Natural killer cell (primary cell): ENCODE measurements around the gene IQGAP3. TPM values are rescaled to one million over a fixed set of nuclear protein-coding genes. Genes with fewer than 3 reads are reported as not detected.

Experiments
- ATAC-seq, 3 donors: fragments of 150-1000 bp in 2 of 3; fragments of 200-7000 bp in 1 of 3; cut with Tn5 transposase; 1 replicate in 1 of 3; 2 replicates in 2 of 3; pipeline ENCODE4 v1.10.0; 2021; ENCODE audit warnings: mild to moderate bottlenecking in 2 of 3, moderate library complexity in 2 of 3
- DNase-seq, 2 donors: peaks; one replicate each; pipeline versions ENCODE4 v3.0.0 to v3.0.0-alpha.2; 2013 to 2021; ENCODE audit warnings: mixed read lengths in 1 of 2
- H3K27ac ChIP-seq: one replicate; pipeline ENCODE4 v1.5.1; 2013; ENCODE audit warnings: mild to moderate bottlenecking, low read length
- H3K27me3 ChIP-seq: one replicate; pipeline ENCODE4 v1.6.1; 2013; ENCODE audit warnings: low read length; ENCODE audit not compliant: control insufficient read depth, insufficient read depth
- H3K36me3 ChIP-seq: one replicate; pipeline ENCODE4 v1.6.1; 2013; ENCODE audit warnings: low read length; ENCODE audit not compliant: control insufficient read depth, insufficient read depth
- H3K4me1 ChIP-seq: one replicate; pipeline ENCODE4 v1.6.1; 2013; ENCODE audit warnings: low read length; ENCODE audit not compliant: control insufficient read depth, insufficient read depth
- H3K4me3 ChIP-seq: one replicate; pipeline ENCODE4 v1.5.1; 2013; ENCODE audit warnings: low read length
- H3K9me3 ChIP-seq: one replicate; pipeline ENCODE4 v1.6.1; 2013; ENCODE audit warnings: low read length; ENCODE audit not compliant: control insufficient read depth, insufficient read depth
- H3K27ac Mint-ChIP-seq, 2 donors: one replicate each; pipeline ENCODE4 v1.8.0; 2022; ENCODE audit warnings: mild to moderate bottlenecking in 2 of 2, mixed read lengths in 2 of 2, moderate library complexity in 1 of 2
- H3K27me3 Mint-ChIP-seq, 2 donors: one replicate each; pipeline ENCODE4 v1.8.0; 2022; ENCODE audit warnings: low read depth in 2 of 2, mixed read lengths in 2 of 2
- H3K36me3 Mint-ChIP-seq: one replicate; pipeline ENCODE4 v1.8.0; 2022; ENCODE audit warnings: mixed read lengths
- H3K4me1 Mint-ChIP-seq, 2 donors: one replicate each; pipeline ENCODE4 v1.8.0; 2022; ENCODE audit warnings: mixed read lengths in 2 of 2
- H3K4me3 Mint-ChIP-seq: one replicate; pipeline ENCODE4 v1.8.0; 2022; ENCODE audit warnings: mild to moderate bottlenecking, moderate library complexity, mixed read lengths
- H3K9me3 Mint-ChIP-seq, 2 donors: one replicate each; pipeline ENCODE4 v1.8.0; 2022; ENCODE audit warnings: mixed read lengths in 2 of 2
- CTCF ChIP-seq: fragments of 200-600 bp; IDR thresholded peaks from one replicate; pipeline ENCODE4 v1.8.0; 2022; ENCODE audit warnings: antibody characterized with exemption
- WGBS: methylation state at CpG from one replicate; pipeline ENCODE4 v1.1.7; 2013; ENCODE audit warnings: missing lambda C conversion rate; ENCODE audit not compliant: insufficient coverage; 5-methylcytosine and 5-hydroxymethylcytosine counted together
- intact Hi-C: fragments of 100-400 bp; cut with micrococcal nuclease; formaldehyde crosslinking; loops from one replicate; pipeline ENCODE4 v1.14.2; 2022
- total RNA-seq, 4 donors: library from RNA; stranded (reverse); fragments of 120-200 nt in 1 of 4; gene quantifications; one replicate each; pipeline versions ENCODE4 v1.2.3 to v1.2.4, GENCODE V29; 2013 to 2022

The IQGAP3 gene
- total RNA-seq, 3 donors from 2014 or later (not counting 1 experiment from before 2014, with no cell fraction given) = 0.08 to 0.21 (median 0.14) TPM

- H3K36me3 ChIP-seq = no peaks in the 10 kb centered on the region
- Mint-ChIP-seq H3K4me1 (peaks cover 36 to 48% of the 10 kb centered on the region in 2 donors), H3K4me3 (no peak overlapping the region), H3K27me3 (no peaks in the 10 kb centered on the region), H3K27ac (peak overlapping the region in 1 of 2 donors; percentile 91), H3K36me3 (no peaks in the 10 kb centered on the region), H3K9me3 (no peaks in the 10 kb centered on the region)
- H3K9me3 ChIP-seq = no peaks in the 10 kb centered on the region
- peaks cover 37% of the 10 kb centered on the region for H3K4me1 ChIP-seq
- no peak for ATAC-seq
- intact Hi-C loops = no loop called here
- peak overlapping the region; percentile 88 for H3K27ac ChIP-seq
- no peaks in the 10 kb centered on the region for H3K27me3 ChIP-seq
- H3K4me3 ChIP-seq = no peak overlapping the region
- 97% methylated on average over 8 of the region's 9 CpGs for WGBS
- TF ChIP-seq CTCF = no peak
- no peak for DNase-seq
These were observed 62.8 kb downstream of the IQGAP3 start for GRCh38 chr1:156509424-156510034.

- WGBS = 91% methylated on average over 2 of the region's 2 CpGs
- H3K9me3 Mint-ChIP-seq = no peaks in the 10 kb centered on the region
- peak overlapping the region; percentile 91 to 99 for H3K27ac Mint-ChIP-seq
- no peak overlapping the region for H3K4me3 Mint-ChIP-seq
- no peaks in the 10 kb centered on the region for H3K27me3 Mint-ChIP-seq
- peaks cover 42 to 54% of the 10 kb centered on the region in 2 donors for H3K4me1 Mint-ChIP-seq
- no peaks in the 10 kb centered on the region for H3K36me3 Mint-ChIP-seq
- Histone ChIP-seq H3K36me3 (no peaks in the 10 kb centered on the region), H3K4me1 (peaks cover 44% of the 10 kb centered on the region), H3K27ac (peak overlapping the region; percentile 88), H3K4me3 (no peak overlapping the region), H3K27me3 (no peaks in the 10 kb centered on the region), H3K9me3 (no peaks in the 10 kb centered on the region)
- ATAC-seq (no peak), DNase-seq (no peak)
- intact Hi-C loops = no loop called here
- no peak for TF ChIP-seq CTCF
These were observed 63.5 kb downstream of the IQGAP3 start for GRCh38 chr1:156508955-156509234.

GRCh38 chr1:156508205-156508954, 64.0 kb downstream of the IQGAP3 start:
- peaks cover 47 to 60% of the 10 kb centered on the region in 2 donors for H3K4me1 Mint-ChIP-seq
- H3K4me3 Mint-ChIP-seq = peak overlapping the region; percentile 60
- DNase-seq = peak in 1 of 2 donors; percentile 65
- peak overlapping the region; percentile 91 to 99 for H3K27ac Mint-ChIP-seq
- TF ChIP-seq CTCF = no peak
- Histone ChIP-seq H3K27ac (peak overlapping the region; percentile 88), H3K36me3 (no peaks in the 10 kb centered on the region), H3K4me3 (no peak overlapping the region), H3K27me3 (no peaks in the 10 kb centered on the region), H3K9me3 (no peaks in the 10 kb centered on the region), H3K4me1 (peaks cover 49% of the 10 kb centered on the region)
- no peaks in the 10 kb centered on the region for H3K36me3 Mint-ChIP-seq
- intact Hi-C loops = no loop called here
- H3K27me3 Mint-ChIP-seq = no peaks in the 10 kb centered on the region
- H3K9me3 Mint-ChIP-seq = no peaks in the 10 kb centered on the region
- ATAC-seq = peak in 2 of 3 donors; percentile 4 to 11
- 35% methylated on average over 6 of the region's 7 CpGs for WGBS
